Keratinocyte (primary cell): ENCODE measurements around the gene TAF7. TPM values are rescaled to one million over a fixed set of nuclear protein-coding genes. Genes with fewer than 3 reads are reported as not detected.
"Not testable (repeated sequence)": the region's sequence is repeated elsewhere in the genome, so short reads cannot be mapped to it uniquely, and the experiment has no call there.

ENCODE experiments used
- DNase-seq: peaks from one replicate; pipeline ENCODE4 v3.0.0-alpha.2; 2011; ENCODE audit warnings: low read depth, missing footprints, low spot score
- FAIRE-seq: peaks from 2 replicates; lab custom pipeline; 2011; peaks lifted over from hg19 to GRCh38; lab: Jason Lieb, UNC
- H2AFZ ChIP-seq: 2 replicates; pipeline ENCODE4 v1.6.0; 2012; ENCODE audit warnings: low read length, control low read depth, inconsistent platforms; ENCODE audit not compliant: control insufficient read depth
- H3K27ac ChIP-seq: 2 replicates; pipeline ENCODE4 v1.5.1; 2011; ENCODE audit warnings: low read length; ENCODE audit not compliant: control insufficient read depth, insufficient read depth
- H3K27me3 ChIP-seq: 3 replicates; pipeline ENCODE4 v1.6.0; 2011; ENCODE audit warnings: low read length; ENCODE audit not compliant: control insufficient read depth, insufficient read depth; ENCODE audit errors: extremely low read depth
- H3K36me3 ChIP-seq, 2 experiments: 2 replicates in 1 of 2; 3 replicates in 1 of 2; pipeline ENCODE4 v1.5.1; 2011; ENCODE audit warnings: low read length in 2 of 2, mild to moderate bottlenecking in 1 of 2; ENCODE audit not compliant: control insufficient read depth in 2 of 2, insufficient read depth in 2 of 2; ENCODE audit errors: extremely low read depth in 1 of 2
- H3K4me1 ChIP-seq: 3 replicates; pipeline ENCODE4 v1.5.1; 2011; ENCODE audit warnings: low read length; ENCODE audit not compliant: control insufficient read depth, insufficient read depth; ENCODE audit errors: extremely low read depth
- H3K4me2 ChIP-seq: 3 replicates; pipeline ENCODE4 v1.6.0; 2011; ENCODE audit warnings: low read depth, low read length; ENCODE audit not compliant: control insufficient read depth, insufficient read depth; ENCODE audit errors: extremely low read depth
- H3K4me3 ChIP-seq, 3 experiments: fragments of 200-600 bp in 1 of 3; sonication (generic) in 1 of 3; 2 replicates in 2 of 3; 3 replicates in 1 of 3; pipeline ENCODE4 v1.5.1; 2011 to 2016; ENCODE audit warnings: low read length in 3 of 3, mild to moderate bottlenecking in 3 of 3, control low read depth in 2 of 3, inconsistent platforms in 1 of 3, low read depth in 1 of 3, mixed read lengths in 1 of 3, mixed run types in 1 of 3, moderate library complexity in 1 of 3; ENCODE audit not compliant: control insufficient read depth in 2 of 3, insufficient read depth in 2 of 3; ENCODE audit errors: extremely low read depth in 1 of 3
- H3K79me2 ChIP-seq: 2 replicates; pipeline ENCODE4 v1.6.0; 2012; ENCODE audit warnings: low read length; ENCODE audit not compliant: control insufficient read depth, insufficient read depth
- H3K9ac ChIP-seq: 3 replicates; pipeline ENCODE4 v1.6.0; 2011; ENCODE audit warnings: low read length; ENCODE audit not compliant: control insufficient read depth, insufficient read depth; ENCODE audit errors: extremely low read depth
- H3K9me1 ChIP-seq: 3 replicates; pipeline ENCODE4 v1.6.0; 2011; ENCODE audit warnings: low read length; ENCODE audit not compliant: control insufficient read depth, insufficient read depth; ENCODE audit errors: extremely low read depth
- H3K9me3 ChIP-seq: 2 replicates; pipeline ENCODE4 v1.5.1; 2012; ENCODE audit warnings: low read depth, low read length; ENCODE audit not compliant: control insufficient read depth
- H4K20me1 ChIP-seq: 3 replicates; pipeline ENCODE4 v1.6.0; 2011; ENCODE audit warnings: low read length; ENCODE audit not compliant: control insufficient read depth, insufficient read depth; ENCODE audit errors: extremely low read depth
- EZH2 ChIP-seq: IDR thresholded peaks from one replicate; pipeline ENCODE4 v1.6.1; 2012; ENCODE audit warnings: inconsistent platforms, mild to moderate bottlenecking, low read length, moderate library complexity
- dilution Hi-C: fragments of 300-500 bp; cut with MboI; formaldehyde crosslinking; loops from one replicate; pipeline ENCODE4 v1.7.0; 2020; ENCODE audit warnings: low sequenced_read_pairs; ENCODE audit not compliant: extremely low pct_ligation_motif_present
- polyA plus RNA-seq, 5 experiments: library from polyadenylated mRNA; depleted of rRNA in 3 of 5; stranded (reverse) in 3 of 5; stranded (forward) in 1 of 5; unstranded in 1 of 5; fragments of >200 nt; gene quantifications; 1 replicate in 1 of 5; 2 replicates in 3 of 5; 3 replicates in 1 of 5; pipeline versions ENCODE4 v1.2.1 to v1.2.3, GENCODE V29; 2011 to 2012; ENCODE audit warnings: missing spikeins in 2 of 5, low read depth in 1 of 5, low replicate concordance in 1 of 5
- TF ChIP-seq, protein P1 (sequence below), 3 experiments: IDR thresholded peaks in 1 of 3; conservative IDR thresholded peaks in 1 of 3; optimal IDR thresholded peaks in 1 of 3; 2 replicates in 2 of 3; 3 replicates in 1 of 3; pipeline versions ENCODE3 to v1.5.1; 2011; ENCODE audit warnings: low read length in 3 of 3, mild to moderate bottlenecking in 3 of 3, moderate library complexity in 2 of 3, control low read depth in 1 of 3, inconsistent platforms in 1 of 3; ENCODE audit not compliant: insufficient read depth in 2 of 3; ENCODE audit errors: extremely low read depth in 1 of 3

The TAF7 gene
- polyA plus RNA-seq, 1 donor (not counting 4 experiments of a cell fraction or from before 2014, with no cell fraction given): 58.9 TPM

DNA sequence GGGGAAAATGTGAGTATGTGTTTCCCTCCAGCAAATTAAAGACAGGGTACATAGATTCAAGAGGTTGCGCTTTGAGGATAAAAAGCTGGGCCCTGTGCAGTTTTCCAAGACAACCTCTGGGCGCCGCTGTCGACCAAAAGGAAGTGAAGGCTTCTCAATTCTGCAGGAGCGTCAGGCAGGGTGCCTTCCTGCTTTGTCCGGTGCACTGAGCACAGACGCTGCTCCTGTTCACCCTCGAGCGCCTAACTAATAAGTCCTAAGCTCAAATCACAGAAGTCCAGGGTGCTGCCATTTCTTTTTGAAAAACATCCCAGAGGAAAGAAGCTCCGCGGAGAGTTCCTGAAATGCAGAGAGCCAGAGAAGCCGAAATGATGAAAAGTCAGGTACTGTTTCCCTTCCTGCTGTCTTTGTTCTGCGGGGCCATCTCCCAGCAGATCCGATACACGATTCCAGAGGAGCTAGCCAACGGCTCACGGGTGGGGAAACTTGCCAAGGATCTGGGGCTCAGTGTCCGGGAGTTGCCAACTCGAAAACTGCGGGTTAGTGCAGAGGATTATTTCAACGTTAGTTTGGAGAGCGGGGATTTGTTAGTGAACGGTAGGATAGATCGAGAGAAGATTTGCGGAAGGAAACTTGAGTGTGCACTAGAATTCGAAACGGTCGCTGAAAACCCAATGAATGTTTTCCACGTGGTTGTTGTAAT lies 29.5 kb upstream of the TAF7 start, which contains the start of gene PCDHGB1:
TSS of gene PCDHGB1 (plus strand) at position 183 of the 703 bp plus-strand sequence. CDS start at position 345, 162 bp downstream.
- Histone ChIP-seq H3K4me2 (no peak within 1 kb of the TSS), H2AFZ (no peak within 1 kb of the TSS), H3K4me1 (no peaks in the 10 kb centered on the region), H3K79me2 (no peaks in the 10 kb centered on the region), H3K9me3 (peaks cover 6% of the 10 kb centered on the region), H3K4me3 (peak within 1 kb of the TSS in 1 of 3 experiments; percentile 14), H3K27me3 (no peaks in the 10 kb centered on the region), H4K20me1 (no peaks in the 10 kb centered on the region), H3K9me1 (no peaks in the 10 kb centered on the region), H3K9ac (no peak within 1 kb of the TSS), H3K36me3 (no peaks in the 10 kb centered on the region), H3K27ac (no peak within 1 kb of the TSS)
- dilution Hi-C loops: no loop called here
- no peak for TF ChIP-seq EZH2
- TF ChIP-seq, protein P1, sequence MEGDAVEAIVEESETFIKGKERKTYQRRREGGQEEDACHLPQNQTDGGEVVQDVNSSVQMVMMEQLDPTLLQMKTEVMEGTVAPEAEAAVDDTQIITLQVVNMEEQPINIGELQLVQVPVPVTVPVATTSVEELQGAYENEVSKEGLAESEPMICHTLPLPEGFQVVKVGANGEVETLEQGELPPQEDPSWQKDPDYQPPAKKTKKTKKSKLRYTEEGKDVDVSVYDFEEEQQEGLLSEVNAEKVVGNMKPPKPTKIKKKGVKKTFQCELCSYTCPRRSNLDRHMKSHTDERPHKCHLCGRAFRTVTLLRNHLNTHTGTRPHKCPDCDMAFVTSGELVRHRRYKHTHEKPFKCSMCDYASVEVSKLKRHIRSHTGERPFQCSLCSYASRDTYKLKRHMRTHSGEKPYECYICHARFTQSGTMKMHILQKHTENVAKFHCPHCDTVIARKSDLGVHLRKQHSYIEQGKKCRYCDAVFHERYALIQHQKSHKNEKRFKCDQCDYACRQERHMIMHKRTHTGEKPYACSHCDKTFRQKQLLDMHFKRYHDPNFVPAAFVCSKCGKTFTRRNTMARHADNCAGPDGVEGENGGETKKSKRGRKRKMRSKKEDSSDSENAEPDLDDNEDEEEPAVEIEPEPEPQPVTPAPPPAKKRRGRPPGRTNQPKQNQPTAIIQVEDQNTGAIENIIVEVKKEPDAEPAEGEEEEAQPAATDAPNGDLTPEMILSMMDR (optimal IDR thresholded peaks at IDR 0.05 in 1 of 3, IDR thresholded peaks at IDR 0.05 in 1 of 3, conservative IDR thresholded peaks at IDR 0.05 in 1 of 3; ENCODE audit: extremely low read depth in 1 of 3, insufficient read depth in 2 of 3, low read length in 3 of 3): peak; percentile 35 to 53 (median 48)
- DNase-seq (no peak), FAIRE-seq (no peak)

DNA sequence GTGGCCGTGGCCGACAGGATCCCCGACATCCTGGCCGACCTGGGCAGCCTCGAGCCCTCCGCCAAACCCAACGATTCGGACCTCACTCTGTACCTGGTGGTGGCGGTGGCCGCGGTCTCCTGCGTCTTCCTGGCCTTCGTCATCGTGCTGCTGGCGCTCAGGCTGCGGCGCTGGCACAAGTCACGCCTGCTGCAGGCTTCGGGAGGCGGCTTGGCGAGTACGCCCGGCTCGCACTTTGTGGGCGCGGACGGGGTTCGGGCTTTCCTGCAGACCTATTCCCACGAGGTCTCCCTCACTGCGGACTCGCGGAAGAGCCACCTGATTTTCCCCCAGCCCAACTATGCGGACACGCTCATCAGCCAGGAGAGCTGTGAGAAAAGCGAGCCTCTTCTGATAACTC lies 25.4 kb upstream of the TAF7 start:
- FAIRE-seq, dilution Hi-C loops, H3K9me3 ChIP-seq: not testable (repeated sequence)

More for the DNA sequence above, 25.4 kb upstream of the TAF7 start:
- not testable (repeated sequence) for H2AFZ ChIP-seq, H3K36me3 ChIP-seq, H3K27me3 ChIP-seq, H4K20me1 ChIP-seq, H3K79me2 ChIP-seq, H3K4me3 ChIP-seq, H3K4me2 ChIP-seq, H3K9ac ChIP-seq, H3K9me1 ChIP-seq, DNase-seq, H3K4me1 ChIP-seq, H3K27ac ChIP-seq
